HAP-1 (cell line): ENCODE measurements around the gene TBC1D12.

ENCODE experiments used
- DNase-seq, 2 experiments: peaks; one replicate each; pipeline ENCODE4 v3.0.0-alpha.2; 2016 to 2020; ENCODE audit warnings: low spot score in 2 of 2
- H3K27me3 ChIP-seq: fragments of 250-450 bp; sonication (Bioruptor Pico); 2 replicates; pipeline ENCODE4 v1.5.1; 2020; ENCODE audit warnings: low read depth, mild to moderate bottlenecking, moderate library complexity
- H3K36me3 ChIP-seq: fragments of 250-450 bp; sonication (Bioruptor Pico); replicated peaks from 2 replicates; pipeline ENCODE4 v1.5.1; 2020; ENCODE audit warnings: mild to moderate bottlenecking
- H3K4me1 ChIP-seq: fragments of 250-450 bp; sonication (Bioruptor Pico); 2 replicates; pipeline ENCODE4 v1.5.1; 2020; ENCODE audit warnings: mild to moderate bottlenecking
- H3K4me3 ChIP-seq: fragments of 250-450 bp; sonication (Bioruptor Pico); 2 replicates; pipeline ENCODE4 v1.5.1; 2020; ENCODE audit warnings: mild to moderate bottlenecking, moderate library complexity
- H3K9me3 ChIP-seq: fragments of 250-450 bp; sonication (Bioruptor Pico); 2 replicates; pipeline ENCODE4 v1.5.1; 2020; ENCODE audit warnings: mild to moderate bottlenecking, moderate library complexity
- in situ Hi-C: fragments of 300-500 bp; cut with MboI; formaldehyde crosslinking; loops from 3 replicates; pipeline ENCODE4 v1.14.3; 2020; ENCODE audit warnings: low sequenced_read_pairs, inconsistent platforms, mixed read lengths

The TBC1D12 gene

DNA sequence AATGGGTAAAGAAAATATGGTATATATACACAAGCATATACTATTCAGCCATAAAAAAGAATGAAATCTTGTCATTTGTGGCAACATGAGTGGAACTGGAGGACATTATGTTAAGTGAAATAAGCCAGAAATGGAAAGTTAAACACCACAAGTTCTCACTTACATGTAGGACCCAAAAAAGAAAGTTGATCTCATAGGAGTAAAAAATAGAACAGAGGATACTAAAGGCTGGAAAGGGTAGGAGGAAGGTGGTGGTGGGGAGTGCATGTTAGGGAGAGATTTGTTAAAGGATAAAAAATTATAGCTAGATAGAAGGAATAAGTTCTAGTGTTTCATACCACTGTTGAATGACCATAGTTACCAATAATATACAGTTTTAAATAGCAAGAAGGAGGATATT is 48.4 kb downstream of the TBC1D12 start:
- H3K4me3 ChIP-seq, result no peak overlapping the region
- no peaks in the 10 kb centered on the region for H3K9me3 ChIP-seq
- in situ Hi-C loops, result no loop called here
- no peaks in the 10 kb centered on the region for H3K4me1 ChIP-seq
- no peaks in the 10 kb centered on the region for H3K27me3 ChIP-seq
- H3K36me3 ChIP-seq, result peaks cover 3% of the 10 kb centered on the region; the same call in 1 of the 2 replicates
- DNase-seq, result no peak

- Histone ChIP-seq H3K27me3 (no peaks in the 10 kb centered on the region), H3K4me1 (no peaks in the 10 kb centered on the region), H3K4me3 (no peak overlapping the region), H3K9me3 (no peaks in the 10 kb centered on the region), H3K36me3 (peaks cover 3% of the 10 kb centered on the region; the same call in 1 of the 2 replicates)
- no peak for DNase-seq
- in situ Hi-C loops, result no loop called here
Measured at GRCh38 chr10:94451883-94452519, 49.7 kb downstream of the TBC1D12 start.

- no peaks in the 10 kb centered on the region for H3K4me1 ChIP-seq
- no peak for DNase-seq
- no peaks in the 10 kb centered on the region for H3K36me3 ChIP-seq
- H3K9me3 ChIP-seq, result no peaks in the 10 kb centered on the region
- H3K4me3 ChIP-seq, result no peak overlapping the region
- H3K27me3 ChIP-seq, result no peaks in the 10 kb centered on the region
- in situ Hi-C loops, result no loop called here
Measured at GRCh38 chr10:94456942-94457341, 54.6 kb downstream of the TBC1D12 start.

DNA sequence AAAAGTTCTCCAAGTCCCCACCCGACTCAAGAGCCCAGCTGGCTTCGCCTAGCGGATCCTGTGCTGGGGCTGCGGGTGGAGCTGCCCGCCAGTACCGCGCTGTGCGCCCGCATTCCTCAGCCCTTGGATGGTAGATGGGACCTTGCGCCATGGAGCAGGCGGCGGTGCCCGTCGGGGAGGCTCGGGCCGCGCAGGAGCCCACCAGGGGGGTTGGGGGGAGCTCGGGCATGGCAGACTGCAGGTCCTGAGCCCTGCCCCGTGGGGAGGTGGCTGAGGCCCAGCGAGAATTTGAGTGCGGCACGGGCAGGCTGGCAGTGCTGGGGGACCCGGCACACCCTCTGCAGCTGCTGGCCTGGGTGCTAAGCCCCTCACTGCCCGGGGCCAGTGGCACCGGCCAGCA is 57.0 kb downstream of the TBC1D12 start:
- DNase-seq, result no peak
- H3K36me3 ChIP-seq, result no peaks in the 10 kb centered on the region
- H3K9me3 ChIP-seq, result no peaks in the 10 kb centered on the region
- H3K4me1 ChIP-seq, result no peaks in the 10 kb centered on the region
- in situ Hi-C loops, result no loop called here
- H3K4me3 ChIP-seq, result no peak overlapping the region
- no peaks in the 10 kb centered on the region for H3K27me3 ChIP-seq

- no peaks in the 10 kb centered on the region for H3K36me3 ChIP-seq
Measured at GRCh38 chr10:94461503-94461902, 59.2 kb downstream of the TBC1D12 start.

GRCh38 chr10:94462130-94462529 is 59.8 kb downstream of the TBC1D12 start:
- Histone ChIP-seq H3K9me3 (no peaks in the 10 kb centered on the region), H3K4me1 (no peaks in the 10 kb centered on the region), H3K36me3 (no peaks in the 10 kb centered on the region), H3K4me3 (no peak overlapping the region), H3K27me3 (no peaks in the 10 kb centered on the region)
- in situ Hi-C loops, result no loop called here
- DNase-seq, result no peak

More at GRCh38 chr10:94461503-94461902, 59.2 kb downstream of the TBC1D12 start:
- no peaks in the 10 kb centered on the region for H3K4me1 ChIP-seq
- in situ Hi-C loops, result no loop called here
- no peak for DNase-seq
- no peaks in the 10 kb centered on the region for H3K27me3 ChIP-seq
- no peaks in the 10 kb centered on the region for H3K9me3 ChIP-seq
- no peak overlapping the region for H3K4me3 ChIP-seq

- Histone ChIP-seq H3K4me1 (no peaks in the 10 kb centered on the region), H3K9me3 (no peaks in the 10 kb centered on the region), H3K4me3 (no peak overlapping the region), H3K36me3 (no peaks in the 10 kb centered on the region), H3K27me3 (no peaks in the 10 kb centered on the region)
- in situ Hi-C loops, result no loop called here
- no peak for DNase-seq
Measured at GRCh38 chr10:94465684-94466083, 63.3 kb downstream of the TBC1D12 start.

DNA sequence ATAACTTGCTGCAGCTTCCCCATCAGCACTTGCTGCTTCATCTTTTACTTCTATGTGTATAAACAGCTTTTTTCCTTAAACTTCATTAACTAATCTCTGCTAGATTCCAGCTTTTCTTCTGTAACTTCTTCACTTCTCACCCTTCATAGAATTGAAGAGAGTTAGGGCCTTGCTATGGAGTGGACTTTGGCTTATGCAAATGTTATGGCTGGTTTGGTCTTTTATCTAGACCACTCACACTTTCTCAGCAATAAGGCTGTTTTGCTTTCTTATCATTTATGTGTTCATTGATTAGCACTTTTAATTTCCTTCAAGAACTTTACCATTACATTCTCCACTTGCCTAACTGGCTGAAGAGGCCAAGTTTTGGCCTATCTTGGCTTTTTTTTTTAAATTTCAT is 79.1 kb downstream of the TBC1D12 start:
- H3K4me1 ChIP-seq, result no peaks in the 10 kb centered on the region
- H3K9me3 ChIP-seq, result no peaks in the 10 kb centered on the region
- no peaks in the 10 kb centered on the region for H3K27me3 ChIP-seq
- H3K4me3 ChIP-seq, result no peak overlapping the region
- no peak for DNase-seq
- in situ Hi-C loops, result no loop called here
- H3K36me3 ChIP-seq, result no peaks in the 10 kb centered on the region

DNA sequence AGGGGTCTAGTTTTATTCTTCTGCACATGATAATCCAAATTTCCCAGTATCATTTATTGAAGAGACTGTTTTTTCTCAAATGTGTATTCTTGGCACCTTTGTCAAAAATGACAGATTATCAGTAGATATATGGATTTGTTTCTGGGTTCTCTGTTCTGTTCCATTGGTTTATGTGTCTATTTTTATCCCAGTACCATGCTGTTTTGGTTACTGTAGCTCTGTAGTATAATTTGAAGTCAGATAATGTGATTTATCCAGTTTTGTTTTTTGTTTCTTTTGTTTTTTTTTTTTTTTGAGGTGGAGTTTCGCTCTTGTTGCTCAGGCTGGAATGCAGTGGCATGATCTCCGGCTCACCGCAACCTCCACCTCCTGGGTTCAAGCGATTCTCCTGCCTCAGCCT is 81.6 kb downstream of the TBC1D12 start:
- Histone ChIP-seq H3K36me3 (no peaks in the 10 kb centered on the region; the same call in 1 of the 2 replicates), H3K4me1 (no peaks in the 10 kb centered on the region), H3K27me3 (no peaks in the 10 kb centered on the region), H3K4me3 (no peak overlapping the region), H3K9me3 (no peaks in the 10 kb centered on the region)
- DNase-seq, result no peak
- in situ Hi-C loops, result no loop called here

DNA sequence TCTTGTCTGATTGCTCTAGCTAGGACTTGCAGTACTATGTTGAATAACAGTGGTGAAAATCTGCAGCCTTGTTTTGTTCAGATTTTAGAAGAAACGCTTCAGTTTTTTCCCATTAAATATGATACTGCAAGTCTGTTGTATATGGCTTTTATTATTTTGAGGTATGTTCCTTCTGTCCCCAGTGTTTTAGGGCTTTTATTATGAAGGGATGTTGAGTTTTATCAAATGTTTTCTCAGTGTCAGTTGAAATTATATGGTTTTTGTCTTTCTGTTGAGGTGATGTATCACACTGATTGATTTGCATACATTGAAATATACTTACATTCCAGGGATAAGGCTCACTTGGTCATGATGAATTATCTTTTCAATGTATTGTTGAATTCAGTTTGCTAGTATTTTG is 82.8 kb downstream of the TBC1D12 start:
- Histone ChIP-seq H3K27me3 (no peaks in the 10 kb centered on the region), H3K36me3 (no peaks in the 10 kb centered on the region; the same call in 1 of the 2 replicates), H3K4me1 (no peaks in the 10 kb centered on the region), H3K4me3 (no peak overlapping the region), H3K9me3 (no peaks in the 10 kb centered on the region)
- no peak for DNase-seq
- in situ Hi-C loops, result no loop called here

- in situ Hi-C loops, result no loop called here
- Histone ChIP-seq H3K36me3 (no peaks in the 10 kb centered on the region; the same call in 1 of the 2 replicates), H3K9me3 (no peaks in the 10 kb centered on the region), H3K27me3 (no peaks in the 10 kb centered on the region), H3K4me3 (no peak overlapping the region), H3K4me1 (no peaks in the 10 kb centered on the region)
- DNase-seq, result no peak
Measured at GRCh38 chr10:94487575-94487974, 85.2 kb downstream of the TBC1D12 start.

- no peak for DNase-seq
- in situ Hi-C loops, result no loop called here
- Histone ChIP-seq H3K4me3 (no peak overlapping the region), H3K9me3 (no peaks in the 10 kb centered on the region), H3K27me3 (no peaks in the 10 kb centered on the region), H3K36me3 (no peaks in the 10 kb centered on the region; the same call in 1 of the 2 replicates), H3K4me1 (no peaks in the 10 kb centered on the region)
Measured at GRCh38 chr10:94489107-94489506, 86.8 kb downstream of the TBC1D12 start.

- Histone ChIP-seq H3K4me3 (no peak overlapping the region), H3K9me3 (no peaks in the 10 kb centered on the region), H3K36me3 (no peaks in the 10 kb centered on the region; the same call in 1 of the 2 replicates), H3K27me3 (no peaks in the 10 kb centered on the region), H3K4me1 (no peaks in the 10 kb centered on the region)
- DNase-seq, result no peak
- in situ Hi-C loops, result no loop called here
Measured at GRCh38 chr10:94489976-94490788, 87.8 kb downstream of the TBC1D12 start.

DNA sequence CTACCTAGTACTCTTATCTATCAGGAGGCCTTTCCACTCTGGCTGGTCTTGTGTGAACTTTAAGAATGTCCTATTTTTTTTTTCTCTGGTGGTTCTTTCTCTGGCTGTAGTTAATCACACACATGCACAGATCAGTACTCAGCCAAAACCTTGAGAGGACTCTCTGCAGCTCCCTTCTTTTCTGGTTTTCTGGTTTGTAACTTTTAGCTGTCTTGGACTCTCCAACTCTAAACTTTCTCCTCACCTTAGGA is 88.4 kb downstream of the TBC1D12 start:
- H3K27me3 ChIP-seq, result no peaks in the 10 kb centered on the region
- H3K9me3 ChIP-seq, result no peaks in the 10 kb centered on the region
- H3K36me3 ChIP-seq, result no peaks in the 10 kb centered on the region; the same call in 1 of the 2 replicates
- H3K4me3 ChIP-seq, result no peak overlapping the region
- in situ Hi-C loops, result no loop called here
- DNase-seq, result no peak
- no peaks in the 10 kb centered on the region for H3K4me1 ChIP-seq
